NCI-H146 treated with DMSO at 0.1 percent for 48 hours (cell line): ENCODE results near the gene FAM161B.
A peak's percentile ranks its signal among the peaks of the same experiment; 100 is the strongest.
"Not testable (repeated sequence)": the region's sequence is repeated elsewhere in the genome, so short reads cannot be mapped to it uniquely, and the experiment has no call there.

ENCODE experiments used
- DNase-seq: peaks from one replicate; lab custom pipeline; 2025; ENCODE audit not compliant: unreplicated experiment; lab: John Stamatoyannopoulos, UW

Gene FAM161B

GRCh38 chr14:73949752-73950734 lies at the start of gene FAM161B, which contains the start of gene COQ6:
Gene FAM161B (minus strand): TSS chr14:73950094. CDS start chr14:73950026, 68 bp downstream.
Gene COQ6 (plus strand): TSS chr14:73950302. CDS start chr14:73950333, 31 bp downstream.
- DNase-seq = peak; percentile 93

GRCh38 chr14:73998726-73999125 lies 48.8 kb upstream of the FAM161B start:
- no peak for DNase-seq

- DNase-seq = peak; percentile 36
Measured at GRCh38 chr14:73997944-73998447, 48.1 kb upstream of the FAM161B start.

GRCh38 chr14:73997108-73997943 lies 47.4 kb upstream of the FAM161B start:
- DNase-seq = peak; percentile 38

- no peak for DNase-seq
Measured at GRCh38 chr14:73996731-73997107, 46.8 kb upstream of the FAM161B start.

GRCh38 chr14:73995977-73996378 lies 46.1 kb upstream of the FAM161B start:
- DNase-seq = no peak

GRCh38 chr14:73994926-73995325 lies 45.0 kb upstream of the FAM161B start:
- not testable (repeated sequence) for DNase-seq

- no peak for DNase-seq
Measured at GRCh38 chr14:73991092-73991491, 41.2 kb upstream of the FAM161B start.

GRCh38 chr14:73988656-73989055 lies 38.8 kb upstream of the FAM161B start:
- DNase-seq = not testable (repeated sequence)

GRCh38 chr14:73988065-73988464 lies 38.2 kb upstream of the FAM161B start:
- no peak for DNase-seq

GRCh38 chr14:73977896-73978295 lies 28.0 kb upstream of the FAM161B start:
- no peak for DNase-seq

- DNase-seq = no peak
Measured at GRCh38 chr14:73976125-73976524, 26.2 kb upstream of the FAM161B start.

- no peak for DNase-seq
Measured at GRCh38 chr14:73973497-73973896, 23.6 kb upstream of the FAM161B start.

GRCh38 chr14:73968885-73969284 lies 19.0 kb upstream of the FAM161B start:
- DNase-seq = no peak

- DNase-seq = no peak
Measured at GRCh38 chr14:73965216-73965615, 15.3 kb upstream of the FAM161B start.

- DNase-seq = no peak
Measured at GRCh38 chr14:73961192-73961591, 11.3 kb upstream of the FAM161B start.

- no peak for DNase-seq
Measured at GRCh38 chr14:73958591-73958990, 8.7 kb upstream of the FAM161B start.

GRCh38 chr14:73955674-73956073 lies 5.8 kb upstream of the FAM161B start:
- no peak for DNase-seq

GRCh38 chr14:73953731-73954130 lies 3.8 kb upstream of the FAM161B start:
- DNase-seq = no peak

GRCh38 chr14:73945159-73945670 lies 4.7 kb downstream of the FAM161B start:
- DNase-seq = no peak
